ENCODE results near the gene SHMT2.

SHMT2 gene

GRCh38 chr12:57229634-57230380 is at the start of gene SHMT2:
TSS of gene SHMT2 (plus strand) at chr12:57229711. CDS start at chr12:57229779, 68 bp downstream.
- peak; percentile 95 for DNase-seq (ENCODE audit: low spot score)

- no peak for DNase-seq (ENCODE audit: low spot score)
Observed at GRCh38 chr12:57180321-57180989, 49.1 kb upstream of the SHMT2 start.

GRCh38 chr12:57181072-57181471 is 48.4 kb upstream of the SHMT2 start:
- DNase-seq (ENCODE audit: low spot score), result no peak

GRCh38 chr12:57181561-57182155 is 47.9 kb upstream of the SHMT2 start:
- no peak for DNase-seq (ENCODE audit: low spot score)

- peak; percentile 76 for DNase-seq (ENCODE audit: low spot score)
Observed at GRCh38 chr12:57182918-57183575, 46.5 kb upstream of the SHMT2 start.

GRCh38 chr12:57183939-57184725 is 45.4 kb upstream of the SHMT2 start:
- DNase-seq (ENCODE audit: low spot score), result no peak

- DNase-seq (ENCODE audit: low spot score), result no peak
Observed at GRCh38 chr12:57185403-57185802, 44.1 kb upstream of the SHMT2 start.

GRCh38 chr12:57185906-57186508 is 43.5 kb upstream of the SHMT2 start:
- DNase-seq (ENCODE audit: low spot score), result no peak

GRCh38 chr12:57187222-57188089 is 42.1 kb upstream of the SHMT2 start:
- DNase-seq (ENCODE audit: low spot score), result no peak

GRCh38 chr12:57188090-57188425 is 41.5 kb upstream of the SHMT2 start:
- no peak for DNase-seq (ENCODE audit: low spot score)

- no peak for DNase-seq (ENCODE audit: low spot score)
Observed at GRCh38 chr12:57190037-57190436, 39.5 kb upstream of the SHMT2 start.

GRCh38 chr12:57190821-57191220 is 38.7 kb upstream of the SHMT2 start:
- DNase-seq (ENCODE audit: low spot score), result no peak

GRCh38 chr12:57191410-57191809 is 38.1 kb upstream of the SHMT2 start:
- DNase-seq (ENCODE audit: low spot score), result no peak

GRCh38 chr12:57192920-57193319 is 36.6 kb upstream of the SHMT2 start:
- no peak for DNase-seq (ENCODE audit: low spot score)

GRCh38 chr12:57193706-57194245 is 35.7 kb upstream of the SHMT2 start:
- DNase-seq (ENCODE audit: low spot score), result no peak

- DNase-seq (ENCODE audit: low spot score), result no peak
Observed at GRCh38 chr12:57194253-57194652, 35.3 kb upstream of the SHMT2 start.

- no peak for DNase-seq (ENCODE audit: low spot score)
Observed at GRCh38 chr12:57195186-57195585, 34.3 kb upstream of the SHMT2 start.

- DNase-seq (ENCODE audit: low spot score), result no peak
Observed at GRCh38 chr12:57195611-57196371, 33.7 kb upstream of the SHMT2 start.

- no peak for DNase-seq (ENCODE audit: low spot score)
Observed at GRCh38 chr12:57196439-57196838, 33.1 kb upstream of the SHMT2 start.

GRCh38 chr12:57196956-57197355 is 32.6 kb upstream of the SHMT2 start:
- DNase-seq (ENCODE audit: low spot score), result no peak
